HG03139 (cell line): ENCODE data around the gene MAFG.
"Not testable (repeated sequence)": the region's sequence is repeated elsewhere in the genome, so short reads cannot be mapped to it uniquely, and the experiment has no call there.

Experiments used
- ATAC-seq: cut with Tn5 transposase; IDR thresholded peaks from one replicate; pipeline ENCODE4 v1.9.1; 2021; ENCODE audit not compliant: unreplicated experiment

The MAFG gene

GRCh38 chr17:81958633-81959342, 31.3 kb upstream of the MAFG start:
- ATAC-seq: no peak

DNA sequence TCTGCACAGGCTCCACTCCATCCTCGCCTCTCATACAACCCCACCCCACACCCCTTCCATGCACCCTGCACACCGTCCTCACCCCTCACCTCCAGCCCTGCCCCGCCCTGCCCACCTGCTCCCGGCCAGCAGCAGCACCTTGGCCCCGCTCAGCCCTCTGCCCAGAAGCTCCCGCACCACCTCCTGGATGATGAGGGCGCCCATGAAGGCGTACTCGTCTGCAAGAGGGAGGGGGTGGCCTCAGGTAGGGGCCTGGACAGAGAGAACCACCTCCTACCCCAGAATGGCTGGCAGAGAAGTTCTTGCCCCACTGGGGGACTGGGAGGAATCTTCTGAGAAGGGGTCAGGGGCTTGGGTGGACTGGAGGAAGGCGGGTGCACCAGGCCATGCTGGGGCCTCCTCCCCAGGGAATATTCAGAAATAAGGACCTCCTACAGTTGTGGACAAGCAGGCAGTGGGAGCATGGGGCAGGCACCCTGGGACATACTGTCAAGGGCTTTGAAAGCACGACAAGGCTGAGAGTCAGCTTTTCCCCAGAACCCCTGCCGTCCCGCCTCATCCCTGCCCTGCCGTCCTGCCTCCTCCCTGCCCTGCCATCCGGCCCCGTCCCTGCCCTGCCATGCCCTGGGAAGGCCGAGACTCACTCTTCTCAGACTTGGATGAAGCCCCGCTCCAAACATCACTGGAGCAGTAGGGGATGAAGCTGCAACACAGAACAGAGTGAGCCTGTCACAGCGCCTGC, 30.3 kb upstream of the MAFG start:
- ATAC-seq: no peak

- no peak for ATAC-seq
Observed at GRCh38 chr17:81956607-81957589, 29.4 kb upstream of the MAFG start.

GRCh38 chr17:81955756-81956544, 28.4 kb upstream of the MAFG start:
- no peak for ATAC-seq

GRCh38 chr17:81955058-81955681, 27.6 kb upstream of the MAFG start:
- no peak for ATAC-seq

- ATAC-seq: no peak
Observed at GRCh38 chr17:81954131-81955057, 26.9 kb upstream of the MAFG start.

DNA sequence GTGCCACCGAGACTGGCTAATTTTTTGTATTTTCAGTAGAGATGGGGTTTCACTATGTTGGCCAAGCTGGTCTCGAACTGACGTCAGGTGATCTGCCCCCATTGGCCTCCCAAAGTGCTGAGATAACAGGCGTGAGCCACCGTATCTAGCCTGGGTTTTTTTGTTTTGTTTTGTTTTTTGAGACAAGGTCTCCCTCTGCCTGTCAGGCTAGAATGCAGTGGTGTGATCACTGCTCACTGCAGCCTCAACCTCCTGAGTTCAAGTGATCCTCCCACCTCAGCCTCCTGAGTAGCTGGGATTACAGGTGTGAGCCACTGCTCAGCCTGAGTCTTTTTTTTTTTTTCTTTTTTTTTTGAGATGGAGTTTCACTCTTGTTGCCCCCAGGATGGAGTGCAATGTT, 25.9 kb upstream of the MAFG start:
- not testable (repeated sequence) for ATAC-seq

DNA sequence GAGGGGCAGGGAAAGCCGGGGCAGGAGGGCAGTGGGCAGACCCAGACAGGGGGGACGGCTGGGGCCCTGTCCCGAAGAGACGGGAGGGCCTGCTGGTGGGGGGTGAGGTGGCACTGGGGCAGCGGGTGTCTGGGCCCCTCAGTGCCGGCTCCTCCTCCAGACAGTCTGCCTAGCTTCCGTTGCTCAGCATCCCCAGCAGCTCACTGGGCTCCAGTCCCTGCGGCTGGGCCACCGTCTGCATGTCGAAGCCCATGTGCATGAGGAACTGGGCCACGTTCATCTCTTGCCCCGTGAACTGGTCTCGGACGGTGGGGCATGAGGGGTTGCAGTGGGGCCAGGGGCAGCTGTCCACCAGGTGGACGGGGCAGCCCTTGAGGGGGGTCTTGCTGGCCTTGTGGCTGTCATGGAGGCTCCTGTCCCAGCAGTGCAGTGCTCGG, 25.3 kb upstream of the MAFG start:
- ATAC-seq: no peak

DNA sequence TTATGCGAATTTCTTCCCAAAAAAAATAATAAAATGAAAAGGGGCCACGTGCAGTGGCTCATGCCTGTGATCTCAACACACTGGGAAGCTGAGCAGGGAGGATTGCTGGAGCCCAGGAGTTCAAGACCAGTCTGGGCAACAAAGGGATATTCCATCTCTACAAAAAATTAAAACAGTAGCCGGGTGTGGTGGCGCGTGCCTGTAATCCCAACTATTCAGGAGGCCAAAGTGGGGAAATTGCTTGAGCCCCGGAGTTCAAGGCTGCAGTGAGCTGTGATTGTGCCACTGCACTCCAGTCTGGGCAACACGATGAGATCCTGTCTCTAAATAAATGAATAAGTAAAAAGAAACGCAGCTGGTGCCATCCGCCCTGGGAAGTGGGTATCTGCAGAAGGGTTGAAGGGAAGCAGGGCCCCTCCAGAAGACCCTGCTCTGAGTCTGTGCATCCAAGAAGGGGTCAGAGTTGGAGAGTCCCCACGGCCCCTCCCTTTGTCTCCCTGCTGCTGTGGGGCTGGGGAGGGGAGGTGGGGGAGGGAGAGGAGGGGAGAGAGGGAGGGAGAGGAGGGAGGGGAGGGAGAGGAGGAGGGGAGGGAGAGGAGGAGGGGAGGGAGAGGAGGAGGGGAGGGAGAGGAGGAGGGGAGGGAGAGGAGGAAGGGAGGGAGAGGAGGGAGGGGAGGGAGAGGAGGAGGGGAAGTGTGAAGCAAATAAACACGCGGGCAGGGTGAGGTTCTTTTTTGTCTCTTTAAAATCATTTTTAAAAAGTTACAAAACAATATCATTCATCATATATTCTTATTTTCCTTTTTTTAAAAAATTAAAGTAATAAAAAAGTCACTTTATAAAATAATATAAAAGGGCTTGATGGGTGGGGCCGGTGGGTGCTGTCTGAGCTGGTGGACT, 24.5 kb upstream of the MAFG start:
- ATAC-seq: no peak

GRCh38 chr17:81950501-81950900, 23.0 kb upstream of the MAFG start:
- ATAC-seq: no peak

DNA sequence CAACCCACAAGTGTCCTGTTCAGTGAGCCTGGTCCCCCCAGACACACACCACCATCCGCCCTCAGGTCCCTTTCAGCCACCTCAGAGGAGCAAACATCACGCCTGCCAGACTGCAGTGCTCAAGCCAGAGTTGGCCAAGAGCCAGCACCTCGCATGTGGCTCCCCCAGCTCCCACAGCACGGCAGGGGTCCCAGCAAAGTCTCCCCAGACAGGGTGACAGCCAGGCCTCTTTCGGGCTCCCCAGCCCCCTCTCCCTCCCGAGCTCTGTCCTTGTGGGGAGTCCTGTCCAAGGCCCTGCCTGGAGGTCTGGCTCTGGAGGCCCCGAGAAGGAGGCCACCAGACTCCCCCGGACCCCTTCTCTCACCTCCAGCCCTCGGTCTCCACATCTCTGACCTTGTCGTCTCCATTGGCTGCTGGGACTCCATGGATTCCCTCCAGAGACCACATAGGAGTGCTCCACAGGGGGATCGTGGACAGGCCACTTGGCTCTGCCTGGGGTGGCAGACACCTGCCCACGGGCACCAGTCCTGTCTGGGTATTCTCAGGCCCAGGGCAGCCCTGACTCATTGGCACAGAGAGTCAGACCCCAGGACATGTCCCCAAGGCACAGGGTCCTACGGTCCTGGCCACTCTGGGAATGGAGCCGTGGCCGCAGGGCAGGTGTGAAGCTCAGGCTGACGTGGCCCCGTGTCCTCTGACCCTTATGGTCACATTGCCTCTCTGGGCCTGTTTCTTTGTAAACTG, 21.3 kb upstream of the MAFG start:
- ATAC-seq: no peak

GRCh38 chr17:81947189-81947588, 19.7 kb upstream of the MAFG start, which contains the start of gene MYADML2:
Gene MYADML2 (minus strand): TSS chr17:81947233. CDS start chr17:81941741, 5,492 bp downstream.
- no peak for ATAC-seq

GRCh38 chr17:81944858-81945257, 17.3 kb upstream of the MAFG start:
- ATAC-seq: no peak

DNA sequence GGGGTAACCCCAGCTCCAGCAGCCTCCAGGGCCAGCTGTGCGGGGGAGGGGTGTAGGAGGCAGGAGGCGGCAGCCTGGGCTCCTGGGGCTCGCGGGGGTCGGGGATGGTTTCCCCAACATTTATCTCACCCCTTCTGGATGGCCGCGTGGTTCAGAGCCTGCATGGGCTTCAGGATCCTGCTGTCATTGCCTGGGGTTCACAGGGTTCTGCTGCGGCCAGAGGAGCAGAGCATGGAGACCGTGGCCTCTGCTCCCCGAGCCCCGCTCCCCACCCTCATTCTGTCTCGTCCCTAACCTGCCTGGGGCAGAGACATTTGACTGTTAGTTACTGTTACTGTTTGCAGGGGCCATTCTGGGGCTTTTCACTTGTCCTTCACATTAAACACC, 14.6 kb upstream of the MAFG start:
- ATAC-seq: no peak

DNA sequence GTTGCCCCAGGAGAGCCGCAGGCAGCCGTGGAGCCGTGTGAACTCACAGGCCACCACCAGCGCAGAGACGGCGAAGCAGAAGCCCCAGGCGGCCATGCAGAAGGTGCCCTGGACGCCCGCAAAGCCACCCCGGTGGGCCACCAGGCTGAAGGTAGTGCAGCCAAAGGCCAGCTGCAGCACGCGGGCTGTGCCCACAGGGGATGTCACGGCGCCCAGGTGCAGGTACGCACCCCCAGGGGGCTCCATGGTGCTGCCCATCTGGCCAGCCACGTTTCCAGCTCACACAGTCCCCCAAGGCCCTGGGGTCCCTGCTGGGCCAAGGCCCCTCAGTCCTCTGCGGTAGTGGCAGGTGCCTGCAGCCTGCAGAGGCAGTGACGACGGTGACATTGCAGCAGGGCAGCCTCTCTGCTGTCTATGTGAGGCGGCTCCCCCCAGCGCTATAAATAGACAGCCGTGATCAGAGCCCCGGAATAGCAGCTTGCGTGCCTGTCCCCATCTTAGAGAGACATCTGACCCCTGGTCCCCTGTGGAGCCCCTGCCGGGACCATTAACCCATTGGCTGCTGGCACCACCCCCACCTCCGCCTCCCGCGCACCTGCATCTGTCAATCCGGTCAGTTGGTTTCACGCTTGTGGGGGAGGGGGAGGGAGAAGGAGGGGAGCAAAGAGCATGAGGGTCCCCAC, 14.1 kb upstream of the MAFG start:
- ATAC-seq: no peak
